ENCODE measurements around the gene OR7D2.
"Not testable (repeated sequence)": the region's sequence is repeated elsewhere in the genome, so short reads cannot be mapped to it uniquely, and the experiment has no call there.

Gene OR7D2

GRCh38 chr19:9178901-9179300, at the start of gene OR7D2:
OR7D2 (plus strand) TSS chr19:9178979; CDS start chr19:9185782, 6,803 bp downstream.
- DNase-seq, result no peak

- DNase-seq, result no peak
Measured at GRCh38 chr19:9130965-9131364, 47.8 kb upstream of the OR7D2 start.

GRCh38 chr19:9132422-9132821, 46.4 kb upstream of the OR7D2 start:
- no peak for DNase-seq

- DNase-seq, result no peak
Measured at GRCh38 chr19:9139609-9140158, 39.1 kb upstream of the OR7D2 start.

GRCh38 chr19:9140159-9140874, 38.5 kb upstream of the OR7D2 start, which contains the start of gene ZNF317:
ZNF317 (plus strand) TSS chr19:9140397; CDS start chr19:9156017, 15,620 bp downstream.
- DNase-seq, result peak; percentile 62 to 90 (median 84)

GRCh38 chr19:9144920-9145319, 33.9 kb upstream of the OR7D2 start:
- no peak for DNase-seq

- no peak for DNase-seq
Measured at GRCh38 chr19:9146882-9147281, 31.9 kb upstream of the OR7D2 start.

- DNase-seq, result no peak
Measured at GRCh38 chr19:9148697-9149096, 30.1 kb upstream of the OR7D2 start.

- DNase-seq, result no peak
Measured at GRCh38 chr19:9149997-9150396, 28.8 kb upstream of the OR7D2 start.

- no peak for DNase-seq
Measured at GRCh38 chr19:9150650-9151049, 28.1 kb upstream of the OR7D2 start.

- DNase-seq, result no peak
Measured at GRCh38 chr19:9151367-9151766, 27.4 kb upstream of the OR7D2 start.

GRCh38 chr19:9155591-9155990, 23.2 kb upstream of the OR7D2 start:
- no peak for DNase-seq

- DNase-seq, result no peak
Measured at GRCh38 chr19:9156304-9156703, 22.5 kb upstream of the OR7D2 start.

- DNase-seq, result no peak
Measured at GRCh38 chr19:9159891-9160290, 18.9 kb upstream of the OR7D2 start.

- DNase-seq, result no peak
Measured at GRCh38 chr19:9161427-9161826, 17.4 kb upstream of the OR7D2 start.

- DNase-seq, result no peak
Measured at GRCh38 chr19:9165261-9165660, 13.5 kb upstream of the OR7D2 start.

GRCh38 chr19:9166846-9167245, 11.9 kb upstream of the OR7D2 start:
- no peak for DNase-seq

- DNase-seq, result no peak
Measured at GRCh38 chr19:9171393-9171991, 7.3 kb upstream of the OR7D2 start.

- no peak for DNase-seq
Measured at GRCh38 chr19:9175326-9175725, 3.5 kb upstream of the OR7D2 start.

GRCh38 chr19:9183000-9183399, 4.2 kb downstream of the OR7D2 start:
- DNase-seq, result no peak

GRCh38 chr19:9187191-9187590, 8.4 kb downstream of the OR7D2 start:
- DNase-seq, result no peak

GRCh38 chr19:9189535-9189934, 10.8 kb downstream of the OR7D2 start:
- no peak for DNase-seq

- not testable (repeated sequence) for DNase-seq
Measured at GRCh38 chr19:9198044-9198443, 19.3 kb downstream of the OR7D2 start.
